HG02884 (cell line): ENCODE measurements around the gene HADHB.
"Not testable (repeated sequence)": the region's sequence is repeated elsewhere in the genome, so short reads cannot be mapped to it uniquely, and the experiment has no call there.

Experiments
- ATAC-seq: cut with Tn5 transposase; IDR thresholded peaks from one replicate; pipeline ENCODE4 v1.9.1; 2021; ENCODE audit warnings: mild to moderate bottlenecking, moderate library complexity; ENCODE audit not compliant: unreplicated experiment

HADHB gene

GRCh38 chr2:26243470-26244308 lies 1.1 kb upstream of the HADHB start:
- no peak for ATAC-seq

GRCh38 chr2:26245231-26245732 lies 543 bp downstream of the HADHB start:
- no peak for ATAC-seq

GRCh38 chr2:26245810-26246209 lies 1.1 kb downstream of the HADHB start:
- ATAC-seq = peak; percentile 46

- ATAC-seq = no peak
These were observed 2.1 kb downstream of the HADHB start for GRCh38 chr2:26246818-26247217.

GRCh38 chr2:26249625-26250024 lies 4.9 kb downstream of the HADHB start:
- no peak for ATAC-seq

GRCh38 chr2:26251893-26252292 lies 7.2 kb downstream of the HADHB start:
- ATAC-seq = no peak

- ATAC-seq = no peak
These were observed 11.1 kb downstream of the HADHB start for GRCh38 chr2:26255759-26256384.

- not testable (repeated sequence) for ATAC-seq
These were observed 14.1 kb downstream of the HADHB start for GRCh38 chr2:26258836-26259235.

GRCh38 chr2:26268213-26268612 lies 23.5 kb downstream of the HADHB start:
- ATAC-seq = no peak

- not testable (repeated sequence) for ATAC-seq
These were observed 24.1 kb downstream of the HADHB start for GRCh38 chr2:26268670-26269385.

GRCh38 chr2:26269571-26270158 lies 24.9 kb downstream of the HADHB start:
- ATAC-seq = no peak

- no peak for ATAC-seq
These were observed 25.6 kb downstream of the HADHB start for GRCh38 chr2:26270373-26270772.

GRCh38 chr2:26273501-26273900 lies 28.8 kb downstream of the HADHB start:
- no peak for ATAC-seq

GRCh38 chr2:26274058-26274613 lies 29.4 kb downstream of the HADHB start:
- ATAC-seq = no peak

- no peak for ATAC-seq
These were observed 31.9 kb downstream of the HADHB start for GRCh38 chr2:26276484-26277227.

GRCh38 chr2:26279886-26280285 lies 35.1 kb downstream of the HADHB start:
- no peak for ATAC-seq

- no peak for ATAC-seq
These were observed 36.5 kb downstream of the HADHB start for GRCh38 chr2:26281226-26281625.

GRCh38 chr2:26283606-26284005 lies 38.9 kb downstream of the HADHB start:
- ATAC-seq = no peak

- ATAC-seq = no peak
These were observed 39.4 kb downstream of the HADHB start for GRCh38 chr2:26284132-26284531.

- ATAC-seq = no peak
These were observed 41.2 kb downstream of the HADHB start for GRCh38 chr2:26285931-26286330.
